Tibial nerve (tissue), 4 donors: ENCODE measurements around the gene CCDC24.

Source experiments
- EP300 ChIP-seq, 2 donors: sonication (generic); formaldehyde crosslinking; IDR thresholded peaks; one replicate each; pipeline ENCODE4 v1.6.1; 2017; ENCODE audit warnings: antibody characterized with exemption in 2 of 2, mild to moderate bottlenecking in 1 of 2
- POLR2A ChIP-seq, 2 donors: fragments of 450-650 bp; IDR thresholded peaks; one replicate each; pipeline ENCODE4 v1.6.1; 2017; ENCODE audit warnings: antibody characterized with exemption in 2 of 2, mild to moderate bottlenecking in 2 of 2, moderate library complexity in 2 of 2
- TF ChIP-seq, protein P1 (sequence below), 5 experiments: fragments of 200-600 bp in 3 of 5; fragments of 450-650 bp in 2 of 5; sonication (generic) in 3 of 5; IDR thresholded peaks; one replicate each; pipeline ENCODE4 v1.5.1; 2016 to 2019; ENCODE audit warnings: antibody characterized with exemption in 5 of 5, mild to moderate bottlenecking in 3 of 5, moderate library complexity in 2 of 5

DNA sequence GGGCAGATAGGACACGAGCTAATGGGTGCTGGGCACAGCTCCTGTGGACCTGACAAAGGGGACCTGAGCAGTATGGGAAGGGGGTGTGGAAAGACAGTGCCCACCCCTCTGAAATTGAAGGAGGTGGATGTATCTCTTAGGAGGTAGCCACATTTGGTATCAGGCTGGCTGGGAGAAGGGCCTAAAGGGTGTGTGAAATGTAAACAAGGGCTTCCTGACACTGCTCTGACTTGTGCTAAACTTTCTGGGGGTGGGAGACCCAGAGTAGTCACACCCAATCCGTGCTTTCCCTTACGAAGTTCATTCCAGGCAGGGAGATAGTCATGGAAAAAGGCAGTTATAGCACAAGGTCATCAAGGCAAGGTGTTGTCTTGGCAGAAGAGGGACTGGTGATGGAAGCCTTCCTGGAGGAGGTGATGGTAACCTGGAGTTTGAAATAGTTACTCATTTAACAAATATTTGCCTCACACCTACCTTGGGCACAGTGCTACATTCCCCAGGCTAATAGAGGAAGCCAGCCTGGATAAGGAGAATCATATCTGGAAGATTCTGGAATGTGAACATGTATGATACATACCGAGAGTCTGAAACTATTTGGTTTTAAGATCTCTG, 5.3 kb upstream of the CCDC24 start:
- TF ChIP-seq, protein P1, sequence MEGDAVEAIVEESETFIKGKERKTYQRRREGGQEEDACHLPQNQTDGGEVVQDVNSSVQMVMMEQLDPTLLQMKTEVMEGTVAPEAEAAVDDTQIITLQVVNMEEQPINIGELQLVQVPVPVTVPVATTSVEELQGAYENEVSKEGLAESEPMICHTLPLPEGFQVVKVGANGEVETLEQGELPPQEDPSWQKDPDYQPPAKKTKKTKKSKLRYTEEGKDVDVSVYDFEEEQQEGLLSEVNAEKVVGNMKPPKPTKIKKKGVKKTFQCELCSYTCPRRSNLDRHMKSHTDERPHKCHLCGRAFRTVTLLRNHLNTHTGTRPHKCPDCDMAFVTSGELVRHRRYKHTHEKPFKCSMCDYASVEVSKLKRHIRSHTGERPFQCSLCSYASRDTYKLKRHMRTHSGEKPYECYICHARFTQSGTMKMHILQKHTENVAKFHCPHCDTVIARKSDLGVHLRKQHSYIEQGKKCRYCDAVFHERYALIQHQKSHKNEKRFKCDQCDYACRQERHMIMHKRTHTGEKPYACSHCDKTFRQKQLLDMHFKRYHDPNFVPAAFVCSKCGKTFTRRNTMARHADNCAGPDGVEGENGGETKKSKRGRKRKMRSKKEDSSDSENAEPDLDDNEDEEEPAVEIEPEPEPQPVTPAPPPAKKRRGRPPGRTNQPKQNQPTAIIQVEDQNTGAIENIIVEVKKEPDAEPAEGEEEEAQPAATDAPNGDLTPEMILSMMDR (IDR thresholded peaks at IDR 0.05), result no peak
- TF ChIP-seq EP300 (IDR thresholded peaks at IDR 0.05), result no peak
- no peak for TF ChIP-seq POLR2A (IDR thresholded peaks at IDR 0.05)
